SHP77 treated with DMSO at 0.1 percent for 48 hours (cell line): ENCODE measurements around the gene GRB10.

Experiments
- DNase-seq: peaks from one replicate; lab custom pipeline; 2025; lab: John Stamatoyannopoulos, UW

Gene GRB10

DNA sequence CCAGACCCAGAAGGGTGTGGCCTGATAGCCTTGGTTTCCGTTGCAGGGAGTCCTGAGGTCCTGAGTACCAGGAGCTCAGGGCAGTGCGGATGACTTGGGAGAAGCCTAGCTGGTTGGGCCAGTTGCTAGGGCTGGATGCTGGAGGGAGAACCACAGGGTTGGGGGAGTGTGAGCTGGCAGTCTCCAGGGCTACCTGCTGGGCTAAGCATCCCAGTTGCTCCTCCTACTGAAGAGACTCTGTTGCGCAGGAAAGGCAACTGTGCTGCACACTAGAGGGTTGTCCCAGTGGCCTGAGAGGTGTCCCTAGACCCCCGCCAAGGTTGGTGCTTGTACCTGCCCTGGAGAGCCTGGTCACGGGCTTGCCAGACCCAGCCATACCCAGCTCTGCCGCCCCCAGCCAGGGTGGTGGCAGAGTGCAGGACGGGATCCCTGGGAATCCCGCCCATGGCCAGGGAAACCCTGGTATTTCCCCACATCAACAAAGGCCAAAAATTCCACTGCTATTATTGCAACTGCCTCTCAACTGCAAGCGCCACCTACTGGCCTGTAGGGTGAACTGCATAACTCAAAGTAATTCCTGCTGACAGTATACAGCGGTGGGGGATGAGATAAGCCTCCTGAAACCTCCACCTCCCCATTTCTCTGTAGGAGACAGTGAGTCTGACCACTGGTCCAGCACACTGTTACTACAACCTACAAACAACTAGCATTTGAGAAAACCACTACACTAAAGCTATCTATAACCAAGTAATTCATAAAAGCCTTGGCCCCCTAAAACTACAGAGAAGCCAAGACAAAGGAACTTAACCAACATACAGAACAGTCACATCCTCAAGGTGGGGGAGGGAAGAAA lies 149.9 kb downstream of the GRB10 start:
- peak; percentile 47 for DNase-seq

DNA sequence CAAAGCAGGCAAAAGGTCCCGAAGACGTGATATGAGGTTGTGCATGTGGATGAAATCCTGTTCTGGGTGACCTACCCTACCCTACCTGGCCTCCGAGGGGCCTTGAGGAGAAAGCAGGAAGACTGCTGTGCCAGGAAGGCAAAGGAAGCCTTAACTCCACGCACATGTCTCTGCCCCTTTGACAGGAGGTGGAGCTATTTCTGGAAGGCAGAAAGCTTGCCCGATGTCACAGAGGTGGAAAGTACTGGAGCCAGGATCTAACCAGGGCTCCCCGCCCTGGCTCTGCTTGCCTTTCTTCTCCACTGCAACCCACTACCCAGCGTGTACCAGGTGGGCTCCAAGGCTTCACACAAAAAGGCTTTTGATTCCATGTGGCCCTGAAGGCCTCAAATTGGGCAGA lies 151.1 kb downstream of the GRB10 start:
- no peak for DNase-seq

DNA sequence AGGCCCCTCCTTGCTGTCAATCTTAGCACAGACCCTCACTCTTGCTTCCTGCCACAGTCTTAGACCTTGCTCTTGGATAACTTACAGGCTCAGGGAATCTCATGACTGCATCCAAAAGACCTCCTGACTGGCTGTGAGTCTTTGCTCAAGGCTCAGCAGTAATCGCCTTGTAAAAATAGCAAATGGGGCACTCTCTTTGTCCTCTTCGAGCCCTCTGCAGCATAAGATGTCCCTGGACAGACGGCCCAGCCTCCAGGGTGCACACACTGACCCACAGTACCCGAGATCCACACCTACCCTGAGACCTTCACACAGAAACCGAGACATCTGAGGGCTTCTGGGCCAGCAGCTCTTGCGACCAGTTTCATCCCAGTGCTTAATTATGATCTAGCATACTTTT lies 151.6 kb downstream of the GRB10 start:
- no peak for DNase-seq

DNA sequence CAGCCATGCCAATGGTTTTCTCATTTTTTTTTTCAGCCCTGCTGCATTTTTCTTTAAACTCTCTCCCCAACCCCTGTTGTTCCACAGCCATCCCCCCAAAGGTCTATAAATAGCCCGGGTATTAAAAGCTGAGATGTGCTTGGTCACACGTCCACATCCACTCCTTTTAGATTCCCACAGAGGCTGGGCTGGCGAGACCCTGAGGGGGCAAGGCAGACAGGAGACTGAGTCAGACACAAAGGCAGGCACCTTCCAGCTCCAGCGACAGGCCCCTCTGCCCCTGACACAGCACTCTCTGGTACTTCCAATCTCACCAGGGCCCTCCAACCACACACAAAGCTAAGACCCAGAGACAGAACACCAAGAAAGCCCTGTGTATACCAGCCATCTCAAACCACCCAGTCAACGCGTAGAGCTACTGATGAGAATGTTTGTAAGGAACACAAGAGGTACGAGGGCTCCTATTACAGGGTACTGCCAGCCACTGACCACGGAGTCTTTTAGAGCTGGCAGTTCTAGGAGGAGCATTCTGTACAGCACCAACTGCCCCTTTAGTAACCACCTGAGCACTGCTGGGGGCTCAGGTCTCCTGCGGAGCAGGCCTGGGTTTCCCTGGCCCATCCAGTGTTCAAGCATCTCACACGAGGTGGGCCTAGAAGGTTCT lies 153.3 kb downstream of the GRB10 start:
- DNase-seq, result no peak

DNA sequence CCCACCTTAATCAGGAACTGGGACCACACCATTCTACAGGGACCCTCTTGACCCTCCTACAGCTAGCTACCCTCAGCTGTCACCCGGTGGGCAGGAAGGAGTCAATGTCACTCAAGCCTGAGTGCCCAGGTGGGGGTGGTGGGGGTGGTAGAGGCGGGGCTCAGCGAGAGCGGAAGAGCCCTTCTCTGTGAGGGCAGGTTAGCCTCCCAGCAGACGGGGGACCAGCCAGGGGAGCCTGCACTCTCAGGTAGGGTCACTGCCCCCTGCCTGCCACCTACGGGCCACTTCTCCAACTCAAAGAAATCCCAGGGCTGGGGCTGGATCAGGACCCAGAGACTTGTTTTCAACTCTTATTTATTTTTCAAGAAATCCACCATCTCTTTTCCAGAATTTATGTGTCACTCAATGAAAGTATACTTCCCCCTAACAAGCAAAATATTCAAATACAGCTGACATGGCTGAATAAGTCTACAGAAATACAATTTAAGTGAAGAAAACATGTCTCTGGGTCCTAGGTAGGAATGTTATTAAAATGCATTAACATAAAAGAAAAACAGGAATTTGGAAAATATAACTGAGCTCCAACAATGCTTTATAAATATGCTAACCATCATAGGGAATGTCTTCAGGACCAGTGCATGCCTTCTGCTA lies 154.1 kb downstream of the GRB10 start:
- DNase-seq, result no peak

DNA sequence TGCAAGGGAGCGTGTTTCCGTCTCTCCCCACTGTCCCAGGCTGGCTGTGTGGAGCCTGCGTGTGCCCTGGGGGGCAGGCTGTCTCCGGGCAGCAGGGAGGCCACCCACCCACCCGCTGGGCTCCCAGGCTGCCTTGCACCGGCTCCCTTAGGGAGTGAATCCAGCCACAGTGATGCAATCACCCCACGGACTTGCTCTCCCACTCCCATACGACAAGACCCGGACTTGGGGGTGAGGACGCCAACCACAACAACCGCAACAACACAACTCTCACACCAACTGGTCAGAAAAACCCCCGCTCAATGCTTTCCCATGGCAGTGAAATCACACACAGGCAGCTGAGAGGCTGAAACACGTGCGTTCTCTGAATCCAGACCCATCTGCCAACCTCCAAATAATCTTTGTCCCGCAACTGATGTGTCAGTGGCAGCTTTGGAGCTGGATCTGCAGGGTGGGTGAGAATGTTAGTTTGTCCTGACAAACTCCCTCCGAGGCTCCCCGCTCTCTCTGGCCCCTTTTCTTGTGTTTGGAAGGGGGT lies 154.8 kb downstream of the GRB10 start:
- DNase-seq, result no peak

DNA sequence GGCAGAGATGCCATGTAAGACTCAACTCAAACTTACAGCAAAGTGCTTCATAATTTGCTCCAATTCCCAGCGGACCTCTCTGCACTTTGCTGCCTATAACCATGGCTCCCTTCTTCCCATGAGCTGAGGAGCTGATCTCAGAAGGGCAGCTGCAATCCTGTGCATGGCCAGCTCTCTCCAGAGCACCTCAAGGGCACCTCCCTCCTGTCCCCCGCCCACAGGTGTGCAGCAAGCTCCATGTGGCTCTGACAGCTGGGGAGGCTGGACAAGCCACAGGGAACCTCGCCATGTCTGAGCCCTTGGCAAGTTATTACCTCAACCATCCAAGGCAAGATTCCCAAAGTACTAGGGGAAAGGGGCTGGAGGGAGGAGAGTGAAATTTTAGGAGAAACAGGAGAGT lies 156.4 kb downstream of the GRB10 start:
- no peak for DNase-seq

DNA sequence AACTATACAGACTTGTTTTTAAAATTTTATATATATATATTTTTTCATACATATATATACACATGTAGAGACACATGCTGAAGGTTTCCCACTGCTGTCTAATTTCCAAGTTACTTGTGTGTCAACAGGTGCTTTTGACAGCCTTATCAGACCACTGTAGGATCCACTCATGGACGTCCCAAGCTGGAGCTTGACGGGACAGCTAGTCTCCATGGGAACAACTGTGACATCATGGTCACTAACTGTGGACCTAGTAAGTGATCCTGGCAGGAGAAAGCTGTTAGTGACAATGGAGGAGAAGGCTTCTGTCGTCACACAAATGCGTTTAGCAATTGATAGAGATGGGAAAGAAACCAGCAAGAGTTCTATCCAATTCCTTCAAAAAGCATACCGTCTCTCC lies 157.3 kb downstream of the GRB10 start:
- no peak for DNase-seq

DNA sequence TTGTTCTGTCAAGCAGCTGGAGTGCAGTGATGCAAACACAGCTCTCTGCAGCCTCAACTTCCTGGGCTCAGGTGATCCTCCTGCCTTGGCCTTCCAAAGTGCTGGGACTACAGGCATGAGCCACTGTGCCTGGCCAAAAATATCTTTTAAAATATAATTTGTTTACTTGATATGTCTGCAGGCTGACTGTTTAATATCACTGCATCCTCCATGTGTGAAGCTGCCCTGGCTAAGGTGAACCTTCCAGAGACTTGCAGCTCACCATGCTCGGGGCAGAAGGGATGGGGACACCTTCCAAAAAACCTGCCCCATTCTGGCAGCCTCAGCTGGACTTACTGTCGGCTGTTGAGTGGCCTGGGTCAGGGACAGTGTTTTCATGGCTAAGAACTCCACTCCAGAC lies 159.9 kb downstream of the GRB10 start:
- DNase-seq, result no peak

DNA sequence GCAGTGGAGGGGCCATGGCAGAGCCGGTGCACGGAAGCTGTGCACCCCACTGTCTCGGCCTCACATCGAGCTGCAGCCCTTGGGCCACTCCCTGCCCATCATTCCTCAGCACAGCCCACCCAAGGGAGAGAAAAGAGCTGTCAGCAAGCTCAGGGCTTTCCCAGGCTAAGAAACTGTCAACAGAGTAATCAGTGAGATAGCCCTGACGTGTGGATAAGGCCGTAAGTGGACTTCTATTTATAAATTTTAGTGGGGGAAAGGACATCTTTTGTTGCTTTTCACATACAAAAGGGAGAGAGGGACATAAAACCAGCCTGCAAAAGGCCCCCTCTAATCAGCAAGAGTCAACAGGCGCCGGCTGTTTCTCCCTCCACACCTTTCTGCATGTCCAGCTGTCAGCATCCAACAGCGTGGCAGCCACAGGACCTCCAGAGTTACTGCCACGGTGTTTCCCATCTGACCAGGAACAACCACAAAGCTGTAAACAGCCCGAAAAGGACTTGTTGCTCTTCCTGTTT lies 160.7 kb downstream of the GRB10 start:
- DNase-seq, result no peak

DNA sequence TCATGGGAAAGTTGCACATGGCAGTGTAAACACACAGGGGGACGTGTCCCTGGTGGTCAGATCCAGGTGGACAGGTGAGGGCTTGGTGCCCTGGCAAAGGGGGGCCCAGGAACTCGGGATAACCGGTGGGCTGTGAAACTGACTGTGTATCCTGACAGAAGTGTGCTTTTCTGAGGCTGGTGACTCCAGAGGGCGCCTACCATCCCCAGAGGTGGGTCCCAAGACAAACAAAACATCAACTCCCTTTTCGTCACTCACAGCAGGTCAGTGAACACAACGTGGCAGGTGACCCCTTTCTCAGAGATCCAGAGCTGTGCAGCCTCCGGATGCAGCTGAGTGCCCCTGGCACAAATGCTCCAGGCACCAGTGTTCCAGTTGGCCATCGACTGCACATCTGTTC lies 161.5 kb downstream of the GRB10 start:
- no peak for DNase-seq

DNA sequence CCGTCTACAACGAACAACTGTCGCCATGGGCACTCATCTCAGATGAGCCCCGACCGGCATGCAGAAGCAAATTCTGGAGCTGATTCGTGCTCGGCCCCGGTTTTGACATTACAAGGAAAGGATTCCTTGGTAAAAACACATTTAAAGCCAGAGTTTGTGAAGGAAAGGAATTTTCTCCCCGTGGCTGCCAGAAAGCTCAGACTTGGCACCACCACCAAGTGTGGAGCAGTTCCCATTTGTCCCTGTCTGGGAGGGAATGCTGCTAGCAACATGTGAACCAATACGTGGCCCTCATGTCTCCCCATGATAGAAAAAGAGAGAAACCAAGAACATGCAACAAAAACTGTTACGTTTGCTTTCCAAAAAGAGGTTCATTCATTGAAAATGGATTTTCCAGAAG lies 162.3 kb downstream of the GRB10 start:
- DNase-seq, result no peak

DNA sequence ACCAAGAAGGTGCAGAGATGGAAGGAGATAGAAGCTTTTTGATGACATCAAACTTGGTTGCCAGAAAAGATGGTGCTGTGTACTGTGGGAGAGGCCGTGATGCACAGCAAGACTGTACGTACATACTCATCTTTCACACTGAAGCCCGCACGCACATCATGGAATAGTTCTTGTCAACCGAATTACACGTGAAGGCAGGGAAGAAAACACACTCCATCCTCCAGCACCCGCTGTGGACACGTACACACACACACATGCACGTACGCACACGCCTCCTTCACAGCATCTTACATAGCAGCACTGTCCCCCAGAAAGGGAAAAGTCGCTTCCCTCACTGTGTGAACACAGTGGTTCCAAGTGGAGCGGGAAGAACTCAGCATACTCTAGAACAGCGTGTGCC lies 163.0 kb downstream of the GRB10 start:
- DNase-seq, result no peak

DNA sequence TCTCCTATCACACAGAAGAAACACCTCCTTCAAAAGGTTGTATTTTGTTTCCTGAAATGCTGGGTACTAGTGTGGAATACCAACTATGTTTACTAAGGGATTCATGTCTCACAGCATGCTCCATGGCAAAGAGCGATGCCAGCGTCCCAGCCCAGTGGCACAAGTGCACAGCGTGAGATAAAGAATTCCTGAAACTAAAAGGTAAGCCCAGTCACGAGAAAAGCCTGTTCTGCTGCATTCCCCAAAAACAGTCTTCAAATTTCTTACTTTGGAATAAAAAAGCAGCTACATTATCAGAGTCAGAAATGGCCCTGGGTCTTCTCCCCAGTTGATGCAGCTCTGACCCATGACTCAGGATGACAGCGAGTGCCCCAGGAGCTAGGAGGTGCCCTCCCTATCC lies 164.4 kb downstream of the GRB10 start:
- no peak for DNase-seq

DNA sequence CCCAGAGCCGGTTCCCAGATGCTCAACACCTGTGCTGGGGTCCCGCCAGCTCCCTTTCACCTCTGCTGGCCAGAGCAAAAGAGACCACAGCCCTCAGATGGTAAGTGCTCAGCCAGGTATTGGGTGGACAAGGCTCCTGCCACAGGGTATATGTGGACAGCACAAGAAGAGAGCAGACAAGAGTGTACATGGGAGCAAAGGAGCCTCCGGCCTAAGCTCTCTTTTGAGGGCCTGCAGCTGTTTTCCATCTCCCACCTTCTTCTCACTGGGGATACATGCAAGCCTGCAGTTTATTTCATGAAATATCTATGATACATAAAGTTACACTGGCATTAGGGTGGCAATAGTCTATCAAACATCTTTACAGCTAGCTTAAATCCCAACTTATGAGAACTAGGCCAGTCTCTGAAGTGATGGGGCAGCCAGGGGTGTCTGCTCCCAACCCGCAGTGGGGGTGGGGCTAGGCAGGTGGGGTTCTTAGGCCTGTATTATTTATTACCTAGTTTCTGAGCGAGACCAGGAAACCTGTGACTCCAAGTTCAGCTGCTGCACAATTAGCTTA lies 167.1 kb downstream of the GRB10 start:
- no peak for DNase-seq

DNA sequence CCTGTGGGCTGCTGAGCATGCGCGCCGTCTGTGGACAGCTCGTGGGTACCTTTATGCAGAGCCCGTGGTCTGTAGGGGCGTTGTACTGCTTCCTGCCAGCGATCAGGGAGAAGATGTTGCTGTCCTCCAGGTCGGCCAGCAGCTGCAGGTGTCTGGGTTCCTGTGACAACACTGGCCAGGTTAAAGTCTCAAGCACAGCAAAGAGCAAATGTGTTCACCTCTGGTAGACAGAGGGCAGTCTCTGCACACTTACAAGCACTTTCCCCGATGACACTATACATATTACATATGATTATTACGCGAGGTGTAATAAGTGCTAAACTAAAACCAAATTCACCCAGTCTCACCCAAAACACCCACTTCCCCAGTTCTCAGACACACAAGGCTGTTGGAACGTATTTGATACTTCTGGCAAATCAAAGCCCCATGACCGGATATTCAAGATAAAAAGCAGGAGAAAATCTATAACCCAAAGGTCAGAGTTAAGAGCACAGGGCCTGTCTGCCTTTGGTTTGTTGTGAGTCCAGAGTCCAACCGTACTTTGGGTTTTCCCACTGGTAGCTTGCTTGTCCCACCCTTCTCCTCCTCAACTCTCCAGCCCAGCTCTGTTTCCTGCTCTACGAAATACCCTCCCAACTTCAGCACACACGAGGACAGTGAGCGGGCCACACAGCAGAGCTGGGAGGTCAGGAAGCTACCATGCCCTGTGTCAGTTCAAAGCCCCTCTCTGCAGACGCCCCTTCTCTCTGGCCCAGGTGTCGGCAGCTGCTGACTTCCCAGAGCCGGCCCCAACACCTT lies 167.8 kb downstream of the GRB10 start:
- DNase-seq, result no peak

DNA sequence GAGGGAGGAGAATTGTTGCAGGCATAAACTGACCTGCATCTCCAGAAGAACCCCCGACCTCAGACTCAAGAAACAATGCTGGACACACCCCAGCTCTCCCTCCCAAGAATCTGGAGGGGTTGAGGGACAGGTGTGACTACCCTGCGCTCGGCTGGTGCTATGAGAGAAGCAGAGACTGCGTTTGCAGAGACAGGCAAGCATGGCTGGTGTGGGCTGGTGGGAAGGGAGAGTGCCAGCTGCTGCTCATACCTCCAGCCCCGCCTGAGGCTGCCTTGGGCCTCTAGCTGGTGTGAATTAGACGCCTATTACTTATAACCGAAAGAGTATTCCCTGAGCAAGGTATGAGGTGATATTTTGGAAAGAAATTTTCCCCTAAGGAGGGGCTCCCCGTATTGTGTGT lies 169.2 kb downstream of the GRB10 start:
- DNase-seq, result no peak

DNA sequence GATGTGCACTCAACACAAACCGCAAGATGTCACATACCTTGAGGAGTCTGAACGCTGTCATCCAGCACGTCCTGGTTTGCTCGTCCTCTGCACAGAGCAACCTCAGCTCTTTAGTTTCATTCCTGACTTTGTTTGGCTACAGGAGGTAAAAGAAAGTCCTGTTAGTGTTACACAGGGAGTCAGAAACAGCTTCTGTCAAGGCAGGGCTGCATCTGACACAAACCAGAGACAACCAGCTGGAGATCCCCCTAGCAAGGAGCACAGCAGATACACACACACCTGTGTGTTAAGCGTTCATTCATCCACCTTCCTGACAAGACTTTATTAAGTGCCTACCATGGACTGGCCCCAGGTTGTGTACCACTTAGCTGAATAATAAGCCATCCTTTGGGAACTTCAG lies 170.0 kb downstream of the GRB10 start:
- no peak for DNase-seq

DNA sequence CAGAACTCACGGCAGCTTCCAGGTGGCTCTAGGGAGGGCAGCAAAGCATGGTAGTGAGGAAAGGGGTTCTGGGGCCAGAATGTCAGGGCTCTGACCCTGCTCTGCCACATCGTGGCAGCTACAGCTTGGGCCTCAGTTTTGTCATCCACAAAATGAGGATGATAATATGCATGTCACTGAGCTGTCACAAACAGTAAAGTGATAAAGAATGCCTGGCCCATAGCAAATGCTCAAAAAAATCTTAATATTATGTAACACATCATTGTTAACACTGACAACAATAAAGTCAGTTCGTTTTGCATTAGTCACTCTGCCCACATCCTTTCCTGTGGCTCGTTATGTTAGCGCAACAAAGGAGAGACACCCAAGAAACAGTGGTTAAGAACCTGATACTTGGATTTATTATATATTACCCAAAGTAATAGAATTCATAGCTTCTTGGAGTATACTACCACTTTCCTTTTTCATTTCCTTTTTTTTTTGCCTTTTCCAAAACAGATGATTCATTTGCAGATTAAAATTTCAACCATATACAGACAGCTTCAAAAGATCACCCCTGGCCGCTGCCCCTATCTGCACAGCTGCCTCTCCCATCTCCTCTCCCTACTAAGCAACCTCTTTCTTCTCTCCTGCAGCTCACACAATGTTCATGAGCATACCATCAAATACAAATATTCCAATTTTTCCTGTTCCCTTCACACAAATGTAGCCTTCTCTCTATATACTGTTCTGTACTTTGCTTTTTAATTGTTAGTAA lies 172.0 kb downstream of the GRB10 start:
- DNase-seq, result no peak

DNA sequence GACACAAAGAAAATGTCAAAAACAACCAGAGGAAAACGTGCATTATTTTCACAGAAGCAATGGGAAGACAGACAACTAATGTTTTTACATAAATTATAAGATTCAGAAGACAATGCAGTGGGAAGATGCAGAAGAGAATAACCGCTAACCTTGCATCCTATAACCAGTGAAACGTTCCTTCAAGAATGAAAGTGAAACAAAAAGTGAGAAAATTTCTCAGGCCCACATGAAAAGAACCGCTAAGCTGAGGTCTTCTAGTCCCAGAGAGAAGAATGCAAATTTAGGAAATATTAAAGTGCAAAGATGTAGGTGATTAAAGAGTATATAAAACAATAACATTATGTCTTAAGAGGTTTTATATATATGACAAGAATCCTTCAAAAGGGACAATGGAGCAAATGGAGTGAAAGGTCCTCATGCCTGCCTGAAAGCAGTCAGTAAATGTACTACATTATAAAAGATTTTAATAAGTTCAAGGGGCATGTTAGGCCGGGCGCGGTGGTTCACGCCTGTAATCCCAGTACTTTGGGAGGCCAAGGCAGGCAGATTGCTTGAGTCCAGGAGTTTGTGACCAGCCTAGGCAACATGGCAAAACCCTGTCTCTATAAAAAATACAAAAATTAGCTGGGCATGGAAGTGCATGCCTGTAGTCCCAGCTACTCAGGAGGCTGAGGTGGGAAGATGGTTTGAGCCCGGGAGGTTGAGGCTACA lies 174.3 kb downstream of the GRB10 start:
- DNase-seq, result no peak
